GM18870 (cell line): Measurements from ENCODE around the gene PARL.
"Not testable (repeated sequence)": the region's sequence is repeated elsewhere in the genome, so short reads cannot be mapped to it uniquely, and the experiment has no call there.

Source experiments
- ATAC-seq: cut with Tn5 transposase; IDR thresholded peaks from one replicate; pipeline ENCODE4 v1.9.1; 2021; ENCODE audit warnings: moderate library complexity; ENCODE audit not compliant: unreplicated experiment

PARL gene

GRCh38 chr3:183906234-183906921, 21.7 kb upstream of the PARL start:
- no peak for ATAC-seq

- ATAC-seq: no peak
These were observed 20.4 kb upstream of the PARL start for GRCh38 chr3:183904833-183905780.

- no peak for ATAC-seq
These were observed 13.3 kb upstream of the PARL start for GRCh38 chr3:183898028-183898431.

GRCh38 chr3:183897606-183898005, 12.9 kb upstream of the PARL start:
- no peak for ATAC-seq

GRCh38 chr3:183896610-183897009, 11.9 kb upstream of the PARL start:
- ATAC-seq: no peak

DNA sequence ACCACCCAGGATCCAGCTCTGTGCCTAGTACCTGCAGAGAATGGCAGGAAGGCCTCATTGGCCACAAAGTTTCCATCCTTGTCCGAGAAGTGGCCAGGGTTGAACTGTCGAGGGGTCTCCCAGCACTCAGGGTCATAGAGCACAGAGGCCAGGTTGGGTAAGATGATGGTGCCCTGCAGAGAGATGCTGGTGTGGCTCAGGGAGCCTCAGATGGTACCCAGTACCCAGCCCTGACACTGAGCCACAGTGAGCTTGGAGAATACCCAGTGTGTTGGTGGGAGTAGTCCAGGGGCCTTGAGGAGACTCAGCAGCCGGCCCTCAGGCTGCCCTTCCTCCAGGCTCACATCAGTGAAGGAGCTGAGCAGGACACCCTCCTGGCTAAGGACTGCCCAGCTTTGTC, 11.5 kb upstream of the PARL start:
- no peak for ATAC-seq

- ATAC-seq: no peak
These were observed 11.1 kb upstream of the PARL start for GRCh38 chr3:183895774-183896173.

- no peak for ATAC-seq
These were observed 10.6 kb upstream of the PARL start for GRCh38 chr3:183895296-183895695.

GRCh38 chr3:183892610-183893214, 8.0 kb upstream of the PARL start:
- no peak for ATAC-seq

DNA sequence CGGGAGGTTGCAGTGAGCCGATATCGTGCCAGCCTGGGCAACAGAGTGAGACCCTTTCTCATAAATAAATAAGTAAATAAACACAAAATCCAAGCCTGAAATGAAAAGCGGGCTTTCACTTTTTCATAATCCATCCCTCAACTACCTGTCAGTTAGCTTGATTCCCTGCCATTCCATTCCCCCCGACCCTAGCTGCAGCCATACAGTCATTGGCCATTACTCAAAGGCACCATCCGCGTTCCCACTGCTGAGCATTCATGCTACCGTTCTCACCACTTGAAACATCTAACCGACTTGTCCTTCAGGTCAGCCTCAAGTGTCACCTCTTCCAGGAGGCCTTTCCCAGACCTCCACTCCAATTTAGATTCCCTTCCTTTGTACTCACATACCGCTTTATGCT, 1.1 kb upstream of the PARL start:
- ATAC-seq: no peak

- no peak for ATAC-seq
These were observed 618 bp downstream of the PARL start for GRCh38 chr3:183884097-183884426.

DNA sequence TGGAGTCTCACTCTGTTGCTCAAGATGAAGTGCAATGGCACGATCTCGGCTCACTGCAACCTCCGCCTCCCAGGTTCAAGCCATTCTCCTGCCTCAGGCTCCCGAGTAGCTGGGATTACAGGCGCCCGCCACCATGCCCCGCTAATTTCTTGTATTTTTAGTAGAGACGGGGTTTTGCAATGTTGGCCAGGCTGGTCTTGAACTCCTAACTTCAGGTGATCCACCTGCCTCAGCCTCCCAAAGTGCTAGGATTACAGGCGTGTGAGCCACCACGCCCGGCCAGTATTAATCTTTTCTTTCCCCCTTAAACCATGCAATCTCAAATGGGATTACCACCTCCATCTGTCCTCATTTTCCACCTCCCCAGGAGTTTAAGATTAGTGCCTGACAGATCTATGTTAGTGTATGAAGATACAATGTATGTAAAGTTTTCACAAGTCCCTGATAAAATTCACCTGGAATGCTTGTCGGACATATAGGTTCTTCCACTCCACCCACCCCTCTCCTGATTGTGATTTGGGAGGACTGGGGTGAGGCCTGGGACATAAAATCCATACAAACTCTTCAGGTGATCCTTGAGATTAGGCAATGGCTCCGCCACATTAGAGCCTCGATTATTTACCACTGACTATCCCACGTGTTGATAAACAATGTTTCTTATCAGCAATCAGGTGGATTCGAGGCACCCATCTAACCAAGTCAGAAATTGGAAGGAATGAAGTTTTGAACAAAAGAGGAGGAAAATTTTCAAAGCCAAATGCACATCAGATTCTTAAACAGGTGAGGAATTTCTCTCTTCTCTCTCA, 1.2 kb downstream of the PARL start:
- ATAC-seq: no peak

GRCh38 chr3:183880121-183880520, 4.6 kb downstream of the PARL start:
- no peak for ATAC-seq

GRCh38 chr3:183879243-183879642, 5.4 kb downstream of the PARL start:
- ATAC-seq: no peak

DNA sequence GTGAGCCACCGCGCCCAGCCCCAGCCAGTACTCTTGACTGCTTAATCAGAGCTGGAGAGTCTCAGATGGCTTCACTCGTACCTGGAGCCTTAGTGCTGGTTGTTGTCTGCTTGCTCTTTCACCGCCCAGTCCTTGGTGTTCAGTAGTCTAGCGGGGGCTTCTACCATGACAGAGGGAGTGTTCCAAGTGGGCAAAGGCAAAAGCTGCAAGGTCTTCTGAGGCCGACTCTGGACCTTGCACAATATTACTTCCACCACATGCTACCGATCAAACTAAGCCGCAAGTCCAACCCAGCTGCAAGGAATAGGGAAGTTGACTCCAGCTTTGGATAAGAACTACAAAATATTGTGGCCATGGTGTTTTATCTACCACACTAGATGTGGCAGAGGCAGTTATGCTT, 6.6 kb downstream of the PARL start:
- ATAC-seq: no peak

DNA sequence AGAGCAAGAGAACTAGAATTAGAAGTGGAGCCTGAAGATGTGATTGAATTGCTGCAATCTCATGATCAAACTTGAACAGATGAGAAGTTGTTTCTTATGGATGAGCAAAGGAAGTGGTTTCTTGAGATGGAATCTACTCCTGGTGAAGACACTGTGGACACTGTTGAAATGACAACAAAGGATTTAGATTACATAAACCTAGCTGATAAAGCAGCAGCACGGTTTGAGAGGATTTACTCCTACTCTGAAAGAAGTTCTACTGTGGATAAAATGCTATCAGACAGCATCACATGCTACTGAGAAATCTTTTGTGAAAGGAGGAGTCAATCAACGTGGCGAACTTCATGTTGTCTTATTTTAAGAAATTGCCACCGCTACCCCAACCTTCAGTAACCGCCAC, 7.5 kb downstream of the PARL start:
- ATAC-seq: not testable (repeated sequence)

DNA sequence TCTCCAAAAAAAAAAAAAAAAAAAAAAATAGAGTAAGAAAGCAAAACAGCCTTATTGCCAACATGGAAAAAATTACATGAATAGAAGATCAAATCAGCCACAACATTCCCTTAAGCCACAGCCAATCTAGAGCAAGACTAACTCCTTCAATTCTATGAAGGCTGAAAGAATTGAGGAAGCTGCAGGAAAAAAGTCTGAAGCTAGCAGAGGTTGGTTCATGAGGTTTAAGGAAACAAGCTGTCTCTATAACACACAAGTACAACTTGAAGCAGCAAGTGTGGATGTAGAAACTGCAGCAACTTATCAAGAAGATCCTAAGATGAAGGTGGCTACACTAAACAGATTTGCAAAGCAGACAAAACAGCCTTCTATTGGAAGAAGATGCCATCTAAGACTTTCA, 9.3 kb downstream of the PARL start:
- ATAC-seq: no peak

DNA sequence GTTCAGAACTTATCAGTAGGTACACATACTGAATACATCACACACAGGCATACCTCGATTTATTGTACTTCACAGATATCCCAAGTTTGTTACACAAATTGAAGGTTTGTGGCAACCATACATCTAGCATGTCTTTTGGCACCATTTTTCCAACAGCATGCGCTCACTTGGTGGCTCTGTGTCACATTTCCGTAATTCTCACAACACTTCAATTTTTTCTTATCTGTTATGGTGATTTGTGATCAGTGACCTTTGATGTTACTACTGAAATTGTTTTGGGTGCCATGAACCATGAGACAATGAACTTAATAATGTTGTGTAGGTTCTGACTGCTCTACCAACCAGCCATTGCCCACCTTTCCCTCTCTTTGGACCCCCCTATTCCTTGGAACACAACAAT, 10.8 kb downstream of the PARL start:
- ATAC-seq: no peak

- no peak for ATAC-seq
These were observed 13.1 kb downstream of the PARL start for GRCh38 chr3:183871541-183871940.

DNA sequence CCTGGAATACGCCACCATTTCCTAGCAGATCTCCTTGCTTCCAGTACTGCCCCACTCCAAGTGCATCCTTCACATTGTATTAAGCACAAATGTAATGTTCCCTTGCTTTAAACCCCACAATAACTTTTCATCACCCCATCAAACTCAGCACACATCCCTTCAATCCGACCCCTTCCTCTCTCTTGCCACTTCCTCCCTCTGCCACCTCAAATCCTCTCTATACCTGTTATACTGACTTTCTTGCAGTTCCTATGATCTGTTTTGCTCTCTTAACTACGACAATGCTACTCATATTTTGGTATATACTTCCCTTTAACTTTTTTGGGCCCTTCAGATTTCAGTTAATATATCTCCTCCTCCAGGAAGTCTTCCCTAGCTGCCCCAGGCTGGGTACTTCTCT, 14.1 kb downstream of the PARL start:
- no peak for ATAC-seq

GRCh38 chr3:183868796-183869195, 15.9 kb downstream of the PARL start:
- no peak for ATAC-seq
